Stomach (tissue), 4 donors: ENCODE results near the gene ATP5F1E.

Experiments
- EP300 ChIP-seq: sonication (generic); formaldehyde crosslinking; IDR thresholded peaks from one replicate; pipeline ENCODE4 v1.6.1; 2017; ENCODE audit warnings: antibody characterized with exemption
- POLR2A ChIP-seq, 4 donors: fragments of 450-650 bp; IDR thresholded peaks; one replicate each; pipeline ENCODE4 v1.6.1; 2016; ENCODE audit warnings: antibody characterized with exemption in 4 of 4, control low read depth in 2 of 4, mild to moderate bottlenecking in 1 of 4, moderate library complexity in 1 of 4
- POLR2AphosphoS5 ChIP-seq, 3 donors: sonication (generic); formaldehyde crosslinking; IDR thresholded peaks; one replicate each; pipeline ENCODE4 v1.6.1; 2016; ENCODE audit warnings: antibody characterized with exemption in 3 of 3
- TF ChIP-seq, protein P1 (sequence below), 7 experiments: fragments of 450-650 bp in 4 of 7; fragments of 200-600 bp in 3 of 7; sonication (generic) in 3 of 7; IDR thresholded peaks; one replicate each; pipeline ENCODE4 v1.5.1; 2016 to 2019; ENCODE audit warnings: antibody characterized with exemption in 7 of 7, control low read depth in 2 of 7, mild to moderate bottlenecking in 1 of 7

DNA sequence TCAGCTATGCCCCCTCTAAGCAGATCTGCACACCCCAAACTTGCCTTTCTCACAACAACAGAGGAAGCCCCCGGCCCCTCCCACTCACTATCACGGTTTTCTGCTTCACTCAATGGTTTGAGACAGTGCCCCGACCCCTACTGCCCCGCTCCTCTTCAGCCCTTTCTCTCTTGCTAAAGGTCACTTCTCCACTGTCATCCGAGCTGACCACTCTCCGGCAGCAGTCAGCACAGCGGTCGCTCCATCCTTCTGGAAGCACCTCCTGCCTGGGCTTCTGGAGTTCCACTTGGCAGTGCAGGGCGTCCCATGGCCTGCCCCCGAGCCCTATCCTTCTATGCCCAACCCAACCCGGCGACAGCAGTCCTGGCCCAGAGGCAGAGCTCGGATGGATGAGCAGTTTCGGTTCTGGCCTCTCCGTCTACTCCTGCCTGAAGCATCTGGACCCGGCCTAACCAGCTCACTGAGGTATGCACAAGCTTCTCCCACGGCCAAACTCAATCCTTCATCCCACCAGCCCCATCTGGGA lies 29.2 kb downstream of the ATP5F1E start:
- TF ChIP-seq, protein P1, sequence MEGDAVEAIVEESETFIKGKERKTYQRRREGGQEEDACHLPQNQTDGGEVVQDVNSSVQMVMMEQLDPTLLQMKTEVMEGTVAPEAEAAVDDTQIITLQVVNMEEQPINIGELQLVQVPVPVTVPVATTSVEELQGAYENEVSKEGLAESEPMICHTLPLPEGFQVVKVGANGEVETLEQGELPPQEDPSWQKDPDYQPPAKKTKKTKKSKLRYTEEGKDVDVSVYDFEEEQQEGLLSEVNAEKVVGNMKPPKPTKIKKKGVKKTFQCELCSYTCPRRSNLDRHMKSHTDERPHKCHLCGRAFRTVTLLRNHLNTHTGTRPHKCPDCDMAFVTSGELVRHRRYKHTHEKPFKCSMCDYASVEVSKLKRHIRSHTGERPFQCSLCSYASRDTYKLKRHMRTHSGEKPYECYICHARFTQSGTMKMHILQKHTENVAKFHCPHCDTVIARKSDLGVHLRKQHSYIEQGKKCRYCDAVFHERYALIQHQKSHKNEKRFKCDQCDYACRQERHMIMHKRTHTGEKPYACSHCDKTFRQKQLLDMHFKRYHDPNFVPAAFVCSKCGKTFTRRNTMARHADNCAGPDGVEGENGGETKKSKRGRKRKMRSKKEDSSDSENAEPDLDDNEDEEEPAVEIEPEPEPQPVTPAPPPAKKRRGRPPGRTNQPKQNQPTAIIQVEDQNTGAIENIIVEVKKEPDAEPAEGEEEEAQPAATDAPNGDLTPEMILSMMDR (IDR thresholded peaks at IDR 0.05): no peak
- TF ChIP-seq POLR2A (IDR thresholded peaks at IDR 0.05) (no peak), EP300 (no peak), POLR2AphosphoS5 (IDR thresholded peaks at IDR 0.05) (no peak)
